Subcutaneous adipose tissue (tissue), 4 donors: ENCODE results near the gene DOCK2. TPM values are rescaled to one million over a fixed set of nuclear protein-coding genes. Genes with fewer than 3 reads are reported as not detected.

Experiments used
- CTCF ChIP-seq: fragments of 450-650 bp; IDR thresholded peaks from one replicate; pipeline ENCODE4 v1.5.1; 2016; ENCODE audit warnings: low read depth, mild to moderate bottlenecking, control low read depth, antibody characterized with exemption, moderate library complexity
- total RNA-seq, 4 donors: library from RNA; depleted of rRNA; stranded (reverse); fragments of >200 nt; gene quantifications; one replicate each; pipeline ENCODE4 v1.1.0, GENCODE V29; 2016

The DOCK2 gene
- total RNA-seq, 4 donors from 2014 or later: 23.9 to 101 (median 51.1) TPM

GRCh38 chr5:169710675-169711074, 73.6 kb downstream of the DOCK2 start:
- TF ChIP-seq CTCF: no peak

- TF ChIP-seq CTCF: no peak
Observed at GRCh38 chr5:169711551-169712225, 74.6 kb downstream of the DOCK2 start.

- TF ChIP-seq CTCF: no peak
Observed at GRCh38 chr5:169712428-169712827, 75.4 kb downstream of the DOCK2 start.

GRCh38 chr5:169716287-169716686, 79.2 kb downstream of the DOCK2 start:
- TF ChIP-seq CTCF: no peak

- no peak for TF ChIP-seq CTCF
Observed at GRCh38 chr5:169717288-169717687, 80.2 kb downstream of the DOCK2 start.

GRCh38 chr5:169719360-169720314, 82.6 kb downstream of the DOCK2 start:
- no peak for TF ChIP-seq CTCF

GRCh38 chr5:169721771-169722170, 84.7 kb downstream of the DOCK2 start:
- no peak for TF ChIP-seq CTCF
